Measurements from ENCODE around the gene GPX6.

GRCh38 chr6:28488916-28489365 is 26.7 kb downstream of the GPX6 start:
- TF ChIP-seq POLR2AphosphoS5 (IDR thresholded peaks at IDR 0.05; ENCODE audit: insufficient read depth, low read depth, low read length) = no peak
- no peak for TF ChIP-seq CTCF (IDR thresholded peaks at IDR 0.05; ENCODE audit: extremely low read depth in 1 of 2, insufficient read depth in 1 of 2, low read depth in 1 of 2, low read length in 2 of 2)
- TF ChIP-seq POLR2A (IDR thresholded peaks at IDR 0.05; ENCODE audit: low read depth, low read length) = no peak
- no peak for TF ChIP-seq GATA2 (IDR thresholded peaks at IDR 0.05; ENCODE audit: insufficient read depth, insufficient read length, low read depth, low read length)

Data from endothelial cell of umbilical vein (primary cell).